Measurements from ENCODE around the gene MTFR2. TPM values are rescaled to one million over a fixed set of nuclear protein-coding genes. Genes with fewer than 3 reads are reported as not detected.

MTFR2 gene
- total and polyA plus RNA-seq, 2 of the 13 experiments (the other 11 are each of a cell fraction or from before 2014, with no cell fraction given) = 6.7 to 10.7 TPM

DNA sequence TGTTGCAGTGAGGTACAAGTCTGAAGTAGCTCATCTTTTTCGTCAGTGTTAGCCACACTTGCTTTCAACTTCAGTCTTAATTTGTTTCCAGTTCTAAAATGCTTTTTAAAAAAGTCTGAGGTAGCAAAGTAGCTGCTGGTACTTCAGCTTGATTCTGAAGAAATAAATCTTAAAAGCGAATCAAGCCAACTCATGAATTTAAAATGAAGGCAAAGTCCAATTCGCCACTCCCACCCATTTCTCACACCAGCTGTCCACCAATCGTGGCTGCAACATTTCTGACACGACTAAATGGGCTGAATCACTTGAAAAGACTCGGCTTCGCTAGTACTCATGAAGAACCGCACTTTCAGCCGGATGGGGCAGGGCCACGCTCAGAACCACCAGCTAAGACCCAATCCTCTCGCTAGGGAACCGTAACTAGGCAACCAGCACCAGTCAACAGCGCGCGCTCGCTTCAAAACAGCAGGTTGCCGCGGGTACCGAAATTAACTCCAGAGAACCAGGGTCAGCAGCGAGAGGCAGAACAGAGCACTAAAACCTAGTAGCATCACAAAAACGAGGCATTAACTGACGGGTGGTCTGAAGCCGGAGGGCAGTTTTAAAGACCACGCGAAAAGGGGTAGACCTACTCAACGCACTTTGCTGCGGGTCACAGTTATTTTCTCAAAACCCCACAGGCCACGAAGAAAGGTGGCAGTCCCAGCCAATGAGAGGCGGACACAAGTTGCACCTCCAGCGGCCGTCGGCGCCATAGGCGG, 38.6 kb upstream of the MTFR2 start (continued):
- TF ChIP-seq ZNF713 (CRISPR knock-in tag; IDR thresholded peaks at IDR 0.05) (no peak), JDP2 (CRISPR knock-in tag; IDR thresholded peaks at IDR 0.05; ENCODE audit: borderline replicate concordance) (no peak), ZSCAN31 (CRISPR knock-in tag; IDR thresholded peaks at IDR 0.05; ENCODE audit: low read depth) (no peak), REL (CRISPR knock-in tag; conservative IDR thresholded peaks at IDR 0.05) (no peak), MXI1 (IDR thresholded peaks at IDR 0.05; ENCODE audit: borderline replicate concordance, low read depth, low read length) (peak; percentile 46; the same call in 1 of the 3 replicates), PCBP1 (IDR thresholded peaks at IDR 0.05; ENCODE audit: borderline replicate concordance, low read depth, low read length) (no peak), ZNF446 (CRISPR knock-in tag; IDR thresholded peaks at IDR 0.05) (no peak), RARA (CRISPR knock-in tag; IDR thresholded peaks at IDR 0.05) (no peak), ZNF274 (CRISPR knock-in tag; IDR thresholded peaks at IDR 0.05) (no peak), NAIF1 (CRISPR knock-in tag; IDR thresholded peaks at IDR 0.05; ENCODE audit: borderline replicate concordance) (no peak; the same call in 1 of the 2 replicates), ZNF350 (CRISPR knock-in tag; IDR thresholded peaks at IDR 0.05; ENCODE audit: borderline replicate concordance, low read depth) (no peak), HOXA3 (CRISPR knock-in tag; IDR thresholded peaks at IDR 0.05) (no peak), ZNF746 (CRISPR knock-in tag; IDR thresholded peaks at IDR 0.05) (no peak), RELA (CRISPR knock-in tag; IDR thresholded peaks at IDR 0.05) (0 out of 2 replicates have a peak, but pooled peaks have one; percentile 33), ZNF652 (CRISPR knock-in tag; IDR thresholded peaks at IDR 0.05; ENCODE audit: borderline replicate concordance, low read depth) (0 out of 2 replicates have a peak, but pooled peaks have one; percentile 1), PHB2 (IDR thresholded peaks at IDR 0.05; ENCODE audit: partially characterized antibody) (no peak), ZNF605 (CRISPR knock-in tag; IDR thresholded peaks at IDR 0.05) (no peak), SIX1 (CRISPR knock-in tag; IDR thresholded peaks at IDR 0.05; ENCODE audit: borderline replicate concordance) (no peak; the same call in 1 of the 2 replicates), GATAD2A (CRISPR knock-in tag; IDR thresholded peaks at IDR 0.05) (no peak; the same call in none of the 2 replicates), CBFB (CRISPR knock-in tag; IDR thresholded peaks at IDR 0.05) (peak; percentile 17; the same call in 1 of the 2 replicates), SP2 (CRISPR knock-in tag; IDR thresholded peaks at IDR 0.05) (no peak), SKI (IDR thresholded peaks at IDR 0.05; ENCODE audit: partially characterized antibody) (no peak), SIX4 (CRISPR knock-in tag; IDR thresholded peaks at IDR 0.05) (no peak)
- TF ChIP-seq, protein P1, sequence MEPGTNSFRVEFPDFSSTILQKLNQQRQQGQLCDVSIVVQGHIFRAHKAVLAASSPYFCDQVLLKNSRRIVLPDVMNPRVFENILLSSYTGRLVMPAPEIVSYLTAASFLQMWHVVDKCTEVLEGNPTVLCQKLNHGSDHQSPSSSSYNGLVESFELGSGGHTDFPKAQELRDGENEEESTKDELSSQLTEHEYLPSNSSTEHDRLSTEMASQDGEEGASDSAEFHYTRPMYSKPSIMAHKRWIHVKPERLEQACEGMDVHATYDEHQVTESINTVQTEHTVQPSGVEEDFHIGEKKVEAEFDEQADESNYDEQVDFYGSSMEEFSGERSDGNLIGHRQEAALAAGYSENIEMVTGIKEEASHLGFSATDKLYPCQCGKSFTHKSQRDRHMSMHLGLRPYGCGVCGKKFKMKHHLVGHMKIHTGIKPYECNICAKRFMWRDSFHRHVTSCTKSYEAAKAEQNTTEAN (CRISPR knock-in tag; conservative IDR thresholded peaks at IDR 0.05) = no peak
- TF ChIP-seq, protein P2, sequence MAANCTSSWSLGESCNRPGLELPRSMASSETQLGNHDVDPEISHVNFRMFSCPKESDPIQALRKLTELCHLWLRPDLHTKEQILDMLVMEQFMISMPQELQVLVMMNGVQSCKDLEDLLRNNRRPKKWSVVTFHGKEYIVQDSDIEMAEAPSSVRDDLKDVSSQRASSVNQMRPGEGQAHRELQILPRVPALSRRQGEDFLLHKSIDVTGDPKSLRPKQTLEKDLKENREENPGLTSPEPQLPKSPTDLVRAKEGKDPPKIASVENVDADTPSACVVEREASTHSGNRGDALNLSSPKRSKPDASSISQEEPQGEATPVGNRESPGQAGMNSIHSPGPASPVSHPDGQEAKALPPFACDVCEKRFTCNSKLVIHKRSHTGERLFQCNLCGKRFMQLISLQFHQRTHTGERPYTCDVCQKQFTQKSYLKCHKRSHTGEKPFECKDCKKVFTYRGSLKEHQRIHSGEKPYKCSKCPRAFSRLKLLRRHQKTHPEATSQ (CRISPR knock-in tag; IDR thresholded peaks at IDR 0.05; ENCODE audit: borderline replicate concordance) = 0 out of 2 replicates have a peak, but pooled peaks have one; percentile 44
- TF ChIP-seq, protein P3, sequence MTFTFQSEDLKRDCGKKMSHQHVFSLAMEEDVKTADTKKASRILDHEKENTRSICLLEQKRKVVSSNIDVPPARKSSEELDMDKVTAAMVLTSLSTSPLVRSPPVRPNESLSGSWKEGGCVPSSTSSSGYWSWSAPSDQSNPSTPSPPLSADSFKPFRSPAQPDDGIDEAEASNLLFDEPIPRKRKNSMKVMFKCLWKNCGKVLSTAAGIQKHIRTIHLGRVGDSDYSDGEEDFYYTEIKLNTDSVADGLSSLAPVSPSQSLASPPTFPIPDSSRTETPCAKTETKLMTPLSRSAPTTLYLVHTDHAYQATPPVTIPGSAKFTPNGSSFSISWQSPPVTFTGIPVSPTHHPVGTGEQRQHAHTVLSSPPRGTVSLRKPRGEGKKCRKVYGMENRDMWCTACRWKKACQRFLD (CRISPR knock-in tag; IDR thresholded peaks at IDR 0.05; ENCODE audit: borderline replicate concordance) = no peak
- TF ChIP-seq, protein P4, sequence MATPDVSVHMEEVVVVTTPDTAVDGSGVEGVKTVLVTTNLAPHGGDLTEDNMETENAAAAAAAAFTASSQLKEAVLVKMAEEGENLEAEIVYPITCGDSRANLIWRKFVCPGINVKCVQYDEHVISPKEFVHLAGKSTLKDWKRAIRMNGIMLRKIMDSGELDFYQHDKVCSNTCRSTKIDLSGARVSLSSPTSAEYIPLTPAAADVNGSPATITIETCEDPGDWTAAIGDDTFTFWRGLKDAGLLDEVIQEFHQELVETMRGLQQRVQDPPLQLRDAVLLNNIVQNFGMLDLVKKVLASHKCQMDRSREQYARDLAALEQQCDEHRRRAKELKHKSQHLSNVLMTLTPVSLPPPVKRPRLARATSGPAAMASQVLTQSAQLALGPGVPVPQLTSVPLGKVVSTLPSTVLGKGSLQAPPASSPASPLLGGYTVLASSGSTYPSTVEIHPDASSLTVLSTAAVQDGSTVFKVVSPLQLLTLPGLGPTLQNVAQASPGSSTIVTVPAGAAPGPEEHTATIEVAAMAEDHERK (CRISPR knock-in tag; IDR thresholded peaks at IDR 0.05; ENCODE audit: low read depth) = no peak

Data from HepG2 (cell line).